ENCODE data around the gene TAGLN2.
A peak's percentile ranks its signal among the peaks of the same experiment; 100 is the strongest.

Gene TAGLN2

GRCh38 chr1:159924791-159925718, at the start of gene TAGLN2:
TAGLN2 (minus strand) TSS chr1:159925507; CDS start chr1:159920509, 4,998 bp downstream.
- H3K4me1 ChIP-seq (ENCODE audit: control insufficient read depth in 1 of 2, insufficient read depth in 1 of 2, low read depth in 1 of 2, low read length in 1 of 2) = peaks cover 43 to 49% of the 10 kb centered on the region in 2 experiments
- TF ChIP-seq CTCF (IDR thresholded peaks at IDR 0.05) = peak; percentile 50
- H3K4me3 ChIP-seq (ENCODE audit: low read depth in 1 of 2, low read length in 1 of 2) = peak within 1 kb of the TSS; percentile 88 to 100
- H3K27me3 ChIP-seq = no peaks in the 10 kb centered on the region
- H3K27ac ChIP-seq = peak within 1 kb of the TSS; percentile 97
- H3K9me3 ChIP-seq = no peaks in the 10 kb centered on the region
- peaks cover 14% of the 10 kb centered on the region for H3K36me3 ChIP-seq

GRCh38 chr1:159974350-159974965, 49.2 kb upstream of the TAGLN2 start:
- Histone ChIP-seq H3K4me3 (ENCODE audit: low read depth in 1 of 2, low read length in 1 of 2) (no peak overlapping the region), H3K27ac (no peak overlapping the region), H3K27me3 (peaks cover 59% of the 10 kb centered on the region), H3K9me3 (no peaks in the 10 kb centered on the region), H3K36me3 (no peaks in the 10 kb centered on the region), H3K4me1 (ENCODE audit: control insufficient read depth in 1 of 2, insufficient read depth in 1 of 2, low read depth in 1 of 2, low read length in 1 of 2) (no peaks in the 10 kb centered on the region)
- TF ChIP-seq CTCF (IDR thresholded peaks at IDR 0.05) = no peak

GRCh38 chr1:159973350-159973940, 48.1 kb upstream of the TAGLN2 start:
- TF ChIP-seq CTCF (IDR thresholded peaks at IDR 0.05) = no peak
- no peaks in the 10 kb centered on the region for H3K4me1 ChIP-seq (ENCODE audit: control insufficient read depth in 1 of 2, insufficient read depth in 1 of 2, low read depth in 1 of 2, low read length in 1 of 2)
- H3K27me3 ChIP-seq = peaks cover 49% of the 10 kb centered on the region
- H3K36me3 ChIP-seq = no peaks in the 10 kb centered on the region
- H3K9me3 ChIP-seq = no peaks in the 10 kb centered on the region
- no peak overlapping the region for H3K27ac ChIP-seq
- H3K4me3 ChIP-seq (ENCODE audit: low read depth in 1 of 2, low read length in 1 of 2) = no peak overlapping the region

GRCh38 chr1:159972443-159973205, 47.3 kb upstream of the TAGLN2 start:
- no peaks in the 10 kb centered on the region for H3K9me3 ChIP-seq
- no peak overlapping the region for H3K27ac ChIP-seq
- H3K36me3 ChIP-seq = no peaks in the 10 kb centered on the region
- H3K4me1 ChIP-seq (ENCODE audit: control insufficient read depth in 1 of 2, insufficient read depth in 1 of 2, low read depth in 1 of 2, low read length in 1 of 2) = no peaks in the 10 kb centered on the region
- TF ChIP-seq CTCF (IDR thresholded peaks at IDR 0.05) = no peak
- H3K4me3 ChIP-seq (ENCODE audit: low read depth in 1 of 2, low read length in 1 of 2) = no peak overlapping the region
- peaks cover 41% of the 10 kb centered on the region for H3K27me3 ChIP-seq

GRCh38 chr1:159970932-159971342, 45.6 kb upstream of the TAGLN2 start:
- H3K27ac ChIP-seq = no peak overlapping the region

More at GRCh38 chr1:159970932-159971342, 45.6 kb upstream of the TAGLN2 start:
- Histone ChIP-seq H3K27me3 (peaks cover 35% of the 10 kb centered on the region), H3K36me3 (no peaks in the 10 kb centered on the region), H3K4me1 (ENCODE audit: control insufficient read depth in 1 of 2, insufficient read depth in 1 of 2, low read depth in 1 of 2, low read length in 1 of 2) (no peaks in the 10 kb centered on the region), H3K4me3 (ENCODE audit: low read depth in 1 of 2, low read length in 1 of 2) (no peak overlapping the region), H3K9me3 (no peaks in the 10 kb centered on the region)
- TF ChIP-seq CTCF (IDR thresholded peaks at IDR 0.05) = no peak
